NCI-H1417 treated with DMSO at 0.1 percent for 48 hours (cell line): ENCODE results near the gene FAM53A.

ENCODE experiments used
- DNase-seq: peaks from one replicate; lab custom pipeline; 2025; lab: John Stamatoyannopoulos, UW

The FAM53A gene

DNA sequence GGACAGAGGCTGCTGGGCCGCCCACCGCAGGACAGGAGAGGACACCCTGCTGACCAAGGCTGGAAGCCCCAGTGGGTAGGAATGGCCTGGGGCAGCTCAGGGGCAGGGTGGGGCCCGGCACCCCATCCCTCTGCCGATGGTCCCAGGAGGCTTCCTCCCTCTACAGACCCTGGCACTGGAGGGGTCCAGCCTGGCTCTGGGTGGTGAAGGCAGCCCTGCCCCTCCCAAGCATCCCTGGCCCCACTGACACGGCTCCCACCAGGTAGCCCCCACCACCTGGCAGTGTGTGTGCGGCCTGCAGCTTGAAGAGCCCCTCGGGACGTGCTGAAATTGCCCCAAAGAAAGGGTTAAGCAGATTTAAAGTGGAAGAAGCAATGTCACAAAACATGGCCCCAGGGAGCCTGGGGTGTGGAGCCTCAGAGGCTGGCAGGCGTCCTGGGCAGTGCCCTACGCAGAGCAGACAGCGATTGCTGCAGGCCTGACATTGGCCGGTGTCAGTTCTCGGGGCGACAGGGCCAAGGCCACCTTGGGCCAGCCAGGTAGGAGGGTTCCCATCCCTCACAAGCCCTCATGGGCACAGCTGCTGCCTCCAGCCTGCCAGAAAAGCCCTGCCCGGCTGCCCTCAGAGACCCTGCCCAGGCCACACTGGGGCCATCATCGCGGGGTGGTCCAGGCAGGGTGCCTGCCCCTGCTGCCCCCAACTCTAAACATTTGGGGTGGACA lies 80.5 kb downstream of the FAM53A start:
- DNase-seq, result no peak

DNA sequence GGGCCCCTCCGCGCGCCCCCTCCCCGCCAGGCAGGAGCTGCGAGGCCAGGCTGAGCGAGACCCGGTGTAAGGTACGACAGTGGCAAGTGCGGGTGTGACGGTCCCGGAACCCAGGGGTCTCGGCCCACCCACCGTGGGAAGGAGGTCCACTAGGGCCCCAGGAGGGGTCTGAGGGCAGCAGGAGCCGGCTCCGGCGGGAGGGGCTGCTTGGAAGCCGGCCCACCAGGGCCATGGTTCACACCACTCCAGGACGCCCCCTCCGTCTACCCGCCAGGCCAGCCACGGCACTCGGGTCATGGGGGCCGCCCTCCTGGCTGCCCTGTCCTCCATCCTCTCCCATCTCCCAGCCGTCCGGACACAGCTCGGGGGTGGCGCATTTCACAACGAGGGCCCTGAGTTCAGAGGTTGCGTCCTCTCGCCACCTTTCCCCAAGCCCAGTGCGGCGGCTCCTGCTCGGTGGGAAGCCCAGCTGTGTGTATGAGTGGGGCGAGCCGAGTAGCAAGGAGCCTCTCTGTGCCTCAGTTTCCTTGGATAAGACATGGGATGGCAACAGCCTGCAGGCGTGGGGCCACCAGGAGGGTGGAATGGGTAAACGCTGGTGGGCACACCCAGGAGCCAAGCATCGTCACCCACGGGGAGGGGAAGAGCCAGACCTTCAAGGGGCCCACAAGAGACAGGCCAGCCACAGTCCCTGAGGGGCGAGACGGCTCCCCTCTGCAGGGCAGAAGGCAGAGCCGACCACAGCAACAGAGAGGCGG lies 81.3 kb downstream of the FAM53A start:
- DNase-seq, result no peak

DNA sequence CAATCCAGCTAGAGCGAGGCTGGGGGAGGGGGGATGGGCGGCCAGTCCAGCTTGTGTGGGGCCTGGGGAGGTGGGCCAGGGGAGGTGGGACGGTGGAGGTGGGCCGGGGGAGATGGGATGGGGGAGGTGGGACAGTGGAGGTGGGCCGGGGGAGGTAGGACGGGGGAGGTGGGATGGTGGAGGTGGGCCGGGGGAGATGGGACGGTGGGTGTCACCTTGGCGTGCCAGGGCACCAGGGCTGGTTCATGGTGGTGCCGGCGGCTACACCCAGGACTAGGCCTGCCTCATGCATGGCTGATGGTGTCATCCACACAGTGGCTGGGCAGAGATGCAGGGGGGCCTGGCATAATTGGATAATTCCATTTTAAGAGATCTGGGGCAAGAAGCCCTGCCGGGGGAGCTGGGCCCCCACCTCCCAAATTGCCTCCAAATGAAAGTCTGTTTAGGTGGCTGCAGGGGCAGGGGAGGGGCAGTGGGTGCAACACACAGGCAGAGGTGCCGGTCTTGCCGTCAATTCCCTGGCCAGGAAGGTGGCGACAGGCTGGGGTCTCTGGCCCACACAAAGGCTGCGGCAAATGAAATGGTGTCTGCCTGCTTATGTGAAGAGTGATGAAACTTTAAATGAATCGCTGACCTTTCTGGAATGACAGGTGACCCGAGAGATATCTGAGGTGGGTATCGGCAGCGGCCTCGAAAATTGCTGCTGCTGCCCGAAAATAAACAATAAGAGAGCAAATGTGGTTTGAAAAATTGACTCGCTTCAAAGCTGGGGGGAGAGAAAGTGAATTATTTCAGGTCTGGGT lies 82.1 kb downstream of the FAM53A start:
- no peak for DNase-seq

DNA sequence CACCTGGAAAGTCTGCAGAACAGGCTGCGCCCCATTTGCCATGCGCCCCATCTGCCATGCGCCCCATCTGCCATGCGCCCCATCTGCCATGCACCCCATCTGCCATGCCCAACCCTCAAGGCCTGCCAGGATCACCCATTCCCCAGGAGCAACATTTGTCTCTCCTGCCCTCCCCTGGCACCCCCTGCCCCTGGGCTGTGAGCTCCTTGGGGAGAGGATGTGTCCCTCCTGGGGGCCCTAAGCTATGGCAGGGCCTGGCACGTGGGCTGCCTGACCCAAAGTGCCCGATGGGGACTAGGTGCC lies 82.6 kb downstream of the FAM53A start:
- DNase-seq, result no peak

DNA sequence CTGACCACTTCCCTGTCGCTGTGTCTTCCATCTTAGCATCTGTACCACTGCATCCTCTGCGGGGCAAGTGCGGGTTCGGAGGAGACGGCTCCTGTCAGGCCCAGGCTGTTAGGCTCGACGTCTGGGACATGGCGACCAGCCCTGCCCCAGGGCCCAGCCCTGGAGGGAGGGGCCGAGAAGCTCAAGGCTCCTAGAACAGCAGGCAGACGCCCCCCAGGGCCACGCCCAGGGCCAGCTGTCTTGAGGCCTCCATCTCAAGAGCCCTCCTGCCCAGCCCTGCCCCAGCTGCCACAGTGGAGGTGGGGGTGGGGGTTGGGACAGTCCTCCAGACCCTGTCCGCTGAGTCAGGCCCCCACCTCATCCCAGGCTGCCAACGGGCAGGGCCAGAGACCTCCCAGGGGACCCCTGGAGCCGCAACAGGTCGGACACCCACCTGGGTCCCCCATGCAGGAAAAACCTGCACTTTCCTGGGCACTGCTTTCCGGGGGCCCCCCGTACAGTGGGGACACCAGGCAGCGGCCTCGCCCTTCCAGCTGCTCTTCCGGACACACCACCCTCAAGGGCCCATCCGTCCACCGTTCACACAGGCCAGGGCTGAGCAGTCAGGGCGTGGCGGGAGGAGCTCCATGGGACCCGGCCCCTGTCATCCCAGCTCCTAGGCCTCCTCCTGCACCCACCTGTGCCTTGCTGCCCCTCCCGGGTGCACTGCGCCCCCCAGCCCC lies 83.1 kb downstream of the FAM53A start:
- no peak for DNase-seq

DNA sequence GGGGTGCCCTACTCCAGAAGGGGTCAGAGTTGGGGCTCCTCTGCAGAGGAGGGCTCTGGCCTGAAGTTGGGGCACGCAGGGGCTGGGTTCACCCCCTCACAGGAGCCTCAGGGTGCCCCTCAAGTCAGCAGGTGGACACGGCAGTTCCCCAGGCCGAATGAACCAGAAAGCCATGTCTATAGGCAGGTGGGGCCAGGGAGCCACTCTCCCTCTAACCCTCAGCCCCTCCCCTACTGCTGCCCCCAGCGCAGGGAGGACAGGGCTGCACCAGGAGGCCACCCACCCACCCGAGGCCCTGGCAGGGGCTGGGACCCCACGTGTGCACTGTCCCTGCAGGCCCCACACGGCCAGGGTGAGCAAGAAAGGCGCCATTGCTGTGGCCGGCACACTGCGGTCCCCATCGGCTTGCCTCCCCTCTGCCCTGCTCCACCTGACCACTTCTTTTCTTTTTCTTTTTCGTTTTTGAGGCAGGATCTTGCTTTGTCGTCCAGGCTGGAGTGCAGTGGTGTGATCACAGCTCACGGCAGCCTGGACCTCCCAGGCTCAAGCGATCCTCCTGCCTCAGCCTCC lies 83.8 kb downstream of the FAM53A start:
- DNase-seq, result no peak

DNA sequence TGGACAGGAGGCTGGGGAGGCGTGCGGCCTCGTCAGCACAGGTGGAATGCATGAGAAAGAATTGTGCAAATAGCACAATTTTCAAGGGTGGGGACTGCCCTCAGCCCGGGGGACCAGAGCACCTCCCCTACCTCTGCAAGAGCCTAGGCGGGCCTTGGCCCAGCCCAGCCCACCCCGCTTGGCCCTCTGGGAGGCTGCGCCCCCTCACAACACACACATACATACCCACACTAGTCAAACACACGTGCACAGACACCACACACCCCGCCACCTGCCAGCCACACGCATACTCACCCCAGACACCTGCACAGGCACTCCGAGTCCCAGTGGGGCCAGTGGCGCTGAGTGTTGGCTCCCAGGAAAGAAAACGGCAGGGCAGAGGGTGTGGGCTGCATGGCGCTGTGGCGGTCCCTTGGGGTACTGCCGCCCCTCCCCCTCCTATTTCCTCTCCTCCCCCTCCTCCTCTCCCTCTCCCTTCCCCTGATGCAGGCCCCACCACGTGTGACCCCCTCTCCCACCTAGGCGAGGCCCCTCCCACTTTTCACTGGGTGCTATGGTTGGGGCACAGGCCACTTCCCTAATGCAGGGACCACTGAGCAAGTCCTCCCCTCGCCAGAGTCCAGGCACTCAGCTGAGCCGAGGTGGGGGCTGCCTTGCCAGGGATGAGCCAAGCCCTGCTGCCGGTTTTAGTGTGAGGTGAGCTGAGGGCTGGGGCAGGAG lies 84.5 kb downstream of the FAM53A start:
- no peak for DNase-seq

DNA sequence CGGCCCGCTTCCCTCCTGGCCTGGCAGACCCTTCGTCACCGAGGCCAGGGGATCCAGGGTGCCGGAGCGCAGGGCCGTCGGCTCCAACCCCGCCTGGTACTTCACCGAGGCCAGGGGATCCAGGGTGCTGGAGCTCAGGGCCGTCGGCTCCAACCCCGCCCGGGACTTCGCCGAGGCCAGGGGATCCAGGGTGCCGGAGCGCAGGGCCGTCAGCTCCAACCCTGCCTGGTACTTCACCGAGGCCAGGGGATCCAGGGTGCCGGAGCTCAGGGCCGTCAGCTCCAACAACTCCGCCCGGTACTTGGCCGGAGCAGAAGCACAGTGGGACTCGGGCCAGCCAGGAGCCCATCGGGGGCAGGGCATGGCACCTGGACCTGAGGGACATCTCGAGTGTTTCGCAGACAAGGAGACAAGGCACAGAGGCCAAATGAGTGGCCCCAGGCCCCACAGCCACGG lies 85.1 kb downstream of the FAM53A start:
- no peak for DNase-seq

DNA sequence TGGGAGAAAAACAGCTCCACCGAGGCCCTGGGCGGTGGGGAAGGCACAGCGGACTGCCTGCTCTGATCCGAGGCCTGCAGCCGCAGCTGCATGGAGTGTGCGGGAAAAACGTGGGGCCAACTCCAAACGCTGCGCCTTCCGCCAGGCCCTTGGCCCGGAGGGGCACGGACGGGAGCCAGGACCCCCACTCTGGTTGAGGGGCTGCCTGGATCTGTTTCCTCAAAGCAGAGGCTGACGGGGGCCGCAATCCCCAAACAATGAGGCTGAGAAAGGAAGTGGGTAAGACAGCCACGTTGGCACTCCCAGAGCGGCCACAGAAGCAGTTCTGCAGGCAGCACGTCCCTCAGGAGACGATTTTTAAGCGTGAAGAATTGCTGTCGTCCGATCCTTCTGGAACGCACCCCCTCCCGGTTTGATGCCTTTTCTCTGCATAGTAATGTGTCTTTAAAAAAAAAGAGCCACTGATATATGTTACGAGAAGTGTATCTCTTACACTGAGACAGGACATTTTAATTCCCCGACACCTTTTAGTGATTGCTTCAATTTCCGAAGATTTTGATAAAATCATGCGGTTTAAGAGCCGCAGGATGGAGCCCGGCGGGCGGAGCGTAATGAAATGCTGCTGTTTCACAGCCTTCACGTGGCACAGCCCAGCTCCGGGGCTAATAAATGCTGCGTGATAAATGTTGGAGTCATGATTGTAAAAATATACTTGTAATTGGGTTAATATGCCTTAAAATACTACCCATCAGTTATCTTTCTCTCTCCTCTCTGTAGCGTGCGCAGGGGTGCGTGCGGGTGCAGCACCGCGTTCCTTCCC lies 85.7 kb downstream of the FAM53A start:
- DNase-seq, result no peak

DNA sequence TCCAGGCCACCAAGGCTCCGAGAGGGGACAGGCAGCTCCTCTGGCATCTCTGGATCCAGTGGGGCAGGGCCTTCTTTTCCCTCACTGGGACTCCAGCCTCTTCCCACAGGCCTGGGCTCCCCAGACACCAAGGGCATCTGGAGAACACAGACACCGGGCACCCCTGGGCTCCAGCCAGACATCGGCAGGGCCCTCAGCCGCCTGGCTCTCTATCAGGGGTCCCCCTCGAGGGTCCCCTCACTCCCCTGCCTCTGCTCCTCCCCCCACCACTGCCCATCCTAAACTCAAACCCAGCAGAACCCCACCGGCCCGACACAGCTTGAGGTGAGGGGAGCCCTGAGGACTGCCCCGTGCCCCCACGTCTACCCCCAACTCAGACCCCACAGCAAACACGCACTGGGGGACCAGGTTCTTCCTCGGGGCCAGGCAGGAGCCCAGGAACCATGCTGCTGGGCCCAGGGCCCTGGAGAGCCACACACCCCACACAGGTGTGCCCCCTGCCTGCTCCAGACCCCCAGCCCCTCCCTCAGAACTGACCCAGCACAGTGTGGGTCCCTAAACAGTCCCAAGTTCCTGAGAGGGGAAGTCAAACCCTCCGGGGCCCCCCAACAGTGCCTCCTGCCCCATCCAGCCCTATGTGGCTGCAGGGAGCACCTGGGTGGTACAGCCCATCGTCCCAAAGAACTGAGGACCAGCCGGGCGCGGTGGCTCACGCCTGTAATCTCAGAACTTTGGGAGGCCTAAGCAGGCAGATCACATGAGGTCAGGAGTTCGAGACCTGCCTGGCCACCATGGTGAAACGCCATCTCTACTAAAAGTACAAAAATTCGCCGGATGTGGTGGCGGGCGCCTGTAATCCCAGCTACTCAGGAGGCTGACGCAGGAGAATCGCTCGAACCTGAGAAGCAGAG lies 86.8 kb downstream of the FAM53A start:
- no peak for DNase-seq

DNA sequence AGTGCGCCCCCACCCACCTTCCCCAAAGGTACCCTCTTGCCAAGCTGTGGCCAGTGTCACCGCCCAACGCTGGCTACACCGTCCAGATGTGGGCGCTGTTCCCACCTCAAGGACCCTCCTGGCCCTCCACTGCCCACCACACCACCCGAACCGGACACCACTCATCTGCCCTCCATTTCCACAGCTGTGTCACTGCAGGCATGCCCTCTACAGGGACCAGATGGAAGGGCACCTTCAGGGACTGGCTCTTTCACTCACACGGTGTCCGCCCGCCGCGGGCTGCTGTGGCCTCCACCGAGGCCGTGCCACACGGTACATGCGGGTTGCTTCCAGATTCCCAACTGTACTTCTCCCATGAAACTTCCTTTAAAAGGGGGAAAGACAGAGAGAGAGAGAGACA lies 87.7 kb downstream of the FAM53A start:
- DNase-seq, result no peak

DNA sequence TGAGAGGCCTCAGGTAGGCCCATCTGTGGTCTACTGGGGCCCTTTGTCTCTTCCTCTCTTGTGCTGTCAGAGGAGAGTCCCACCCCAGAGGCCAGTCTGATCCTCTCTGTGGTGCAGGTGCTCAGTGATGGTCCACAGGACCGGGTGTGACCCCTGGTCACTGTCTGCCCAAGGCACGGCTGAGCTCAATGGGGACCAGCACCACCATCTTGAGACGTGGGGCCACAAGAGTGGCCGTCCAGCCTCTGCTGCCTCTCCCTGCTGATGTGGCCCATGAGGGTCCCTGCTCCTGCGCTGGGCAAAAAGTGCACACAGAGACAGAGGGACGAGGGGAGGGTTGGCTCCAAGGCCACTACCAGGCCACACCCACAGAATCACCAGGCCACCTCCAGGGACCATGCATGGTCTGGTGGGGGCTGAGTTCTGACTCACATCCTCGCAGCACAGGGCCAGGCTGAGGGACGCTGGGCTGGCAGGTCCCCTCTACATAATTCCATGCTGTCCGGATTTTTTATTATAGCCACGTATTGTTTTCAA lies 88.3 kb downstream of the FAM53A start:
- no peak for DNase-seq

DNA sequence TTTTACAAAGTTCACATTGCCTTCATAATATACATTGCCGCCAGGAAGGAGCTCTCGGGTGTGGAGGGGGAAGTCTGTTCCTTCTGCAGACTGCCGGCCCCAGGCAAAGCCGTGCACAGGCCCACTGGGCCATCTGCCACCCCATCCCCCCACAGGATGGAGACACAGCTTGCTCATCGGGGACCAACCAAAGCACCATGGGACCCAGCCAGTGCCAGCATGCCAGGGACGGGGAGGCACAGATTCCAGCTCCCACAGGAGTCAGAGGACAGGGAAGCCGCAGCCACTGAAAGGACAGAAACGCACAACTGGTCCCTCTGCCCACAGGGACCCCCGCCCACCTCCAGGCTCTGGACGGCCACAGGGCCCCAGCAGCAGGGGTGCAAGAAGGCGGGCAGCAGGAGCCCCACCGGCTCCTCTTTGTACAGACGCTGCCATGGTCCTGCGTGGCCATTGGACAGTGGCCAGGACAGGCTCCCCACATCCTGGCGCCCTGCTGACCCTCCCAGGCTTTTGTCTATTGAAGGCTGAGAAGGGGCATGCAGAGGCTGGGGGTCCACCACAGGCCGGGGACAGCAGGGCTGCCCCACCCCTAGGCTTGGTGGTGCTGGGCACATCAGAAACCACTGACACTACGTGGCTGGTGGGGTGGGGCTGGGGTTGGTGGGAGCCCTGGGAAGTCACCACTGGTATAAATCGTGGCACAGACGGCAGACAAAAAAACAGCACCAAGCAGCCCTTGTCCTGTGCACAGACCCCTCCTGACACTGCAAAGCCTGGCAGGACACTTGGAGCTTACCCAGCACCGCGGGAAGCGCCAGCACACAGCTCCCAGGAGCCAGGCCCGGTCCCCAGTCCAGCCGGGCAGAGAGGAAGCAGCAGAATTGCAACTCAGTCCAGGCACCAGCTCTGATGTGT lies 89.0 kb downstream of the FAM53A start:
- no peak for DNase-seq

DNA sequence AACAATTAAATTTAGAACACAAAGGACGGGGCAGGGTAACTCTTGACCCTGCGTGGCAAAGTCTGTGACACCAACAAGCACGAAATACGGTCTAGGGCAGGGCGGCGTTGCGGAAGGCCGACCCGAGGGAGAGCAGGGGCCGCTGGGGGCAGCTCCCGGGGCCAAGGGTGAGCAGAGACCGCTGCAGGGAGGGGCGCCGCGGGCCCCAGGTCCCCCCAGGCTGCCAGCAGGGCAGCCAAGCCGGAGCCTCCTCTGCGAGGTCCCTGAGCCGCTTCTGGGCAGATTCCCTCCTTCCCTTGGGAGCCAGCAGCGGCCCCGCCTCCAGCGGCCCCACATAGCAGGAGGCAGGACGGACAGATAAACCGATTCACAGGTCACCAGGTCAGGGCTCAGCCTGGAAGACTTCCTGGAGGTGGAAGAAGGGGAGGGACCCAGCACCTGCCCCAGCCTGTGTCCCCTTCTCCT lies 90.2 kb downstream of the FAM53A start:
- no peak for DNase-seq

DNA sequence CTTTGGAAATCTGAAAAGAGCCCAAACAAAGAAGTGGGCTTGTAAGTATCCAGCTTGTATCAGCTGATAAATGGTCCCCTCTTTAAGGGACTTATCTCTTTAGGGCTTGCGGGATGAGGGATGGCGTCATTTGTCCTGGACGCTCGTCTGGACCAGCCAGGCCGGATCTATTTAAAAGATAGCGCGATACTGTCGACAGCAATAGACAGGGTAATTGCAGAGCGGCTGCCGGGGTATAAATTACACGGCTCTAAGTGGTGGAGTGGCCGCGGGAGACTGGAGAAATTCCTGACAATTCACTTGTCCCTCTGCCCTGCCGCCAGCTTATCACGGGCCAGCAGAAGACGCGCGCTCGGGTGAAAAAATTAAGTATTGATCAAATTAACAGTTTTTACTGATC lies 90.7 kb downstream of the FAM53A start:
- no peak for DNase-seq

DNA sequence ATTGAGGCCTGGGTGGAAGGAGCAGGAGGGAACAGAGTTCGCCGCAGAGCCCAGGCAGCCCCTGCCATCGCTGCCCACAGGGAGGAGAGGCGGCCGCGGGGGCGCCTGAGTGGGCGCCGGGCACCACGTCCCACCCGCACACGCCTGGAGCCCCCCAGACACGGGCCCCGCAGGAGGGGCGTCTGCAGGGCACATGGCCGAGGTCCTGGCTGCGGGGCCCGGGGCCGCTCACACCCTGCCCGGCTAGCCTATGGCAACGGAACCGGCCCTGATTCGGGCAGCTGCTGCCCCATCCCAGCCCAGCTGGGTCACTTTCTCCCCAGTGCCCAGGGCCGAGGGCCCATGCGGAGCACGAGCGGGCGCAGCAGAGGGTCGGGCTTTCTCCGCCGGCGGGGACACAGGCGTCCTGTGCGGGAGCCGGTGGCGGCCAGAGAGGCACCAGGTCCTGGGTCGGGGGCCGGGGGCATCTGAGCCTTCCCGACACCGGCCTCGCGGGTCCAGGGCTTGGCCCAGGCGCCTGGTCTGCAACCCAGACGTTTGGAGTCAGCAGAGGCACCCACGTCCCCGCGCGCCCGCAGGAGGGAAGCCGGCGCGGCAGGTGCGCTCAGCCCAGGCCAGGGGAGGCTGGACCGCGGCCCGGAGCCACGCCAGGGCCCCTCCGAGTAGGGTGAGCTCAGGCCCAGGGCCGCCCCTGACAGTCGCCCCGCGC lies 91.2 kb downstream of the FAM53A start:
- no peak for DNase-seq

DNA sequence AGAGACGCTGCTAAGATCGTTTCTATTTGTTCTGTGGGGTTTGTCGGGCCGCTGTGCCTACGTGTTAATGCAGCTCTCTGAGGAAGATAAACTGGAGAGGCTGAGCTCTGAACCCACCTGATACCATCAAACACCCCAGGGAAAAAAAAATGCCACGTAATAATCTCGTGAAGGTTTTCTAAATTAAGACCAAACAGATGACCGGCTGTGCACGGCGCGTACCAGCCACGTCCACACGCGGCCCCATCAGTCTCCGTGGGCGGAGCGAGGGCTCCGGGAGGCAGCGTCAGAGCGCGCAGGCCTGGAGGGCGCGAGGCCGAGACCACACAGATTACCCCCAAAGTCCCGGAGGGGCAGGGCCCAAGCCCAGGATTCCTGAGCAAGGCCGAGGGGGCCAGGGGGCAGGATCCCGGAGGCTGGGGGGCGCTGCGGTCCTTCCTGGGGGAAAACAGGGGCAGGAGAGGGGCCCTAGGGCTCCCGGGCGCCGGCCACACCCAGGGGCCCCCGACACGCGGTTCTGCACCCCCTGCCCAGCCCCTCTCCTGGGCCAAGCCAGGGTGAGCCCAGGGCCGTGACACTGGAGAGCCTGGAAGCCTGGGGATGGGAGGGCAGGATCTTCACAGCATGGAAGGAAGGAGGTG lies 91.9 kb downstream of the FAM53A start:
- no peak for DNase-seq
